ENCODE measurements around the gene NOTCH3.

Gene NOTCH3

DNA sequence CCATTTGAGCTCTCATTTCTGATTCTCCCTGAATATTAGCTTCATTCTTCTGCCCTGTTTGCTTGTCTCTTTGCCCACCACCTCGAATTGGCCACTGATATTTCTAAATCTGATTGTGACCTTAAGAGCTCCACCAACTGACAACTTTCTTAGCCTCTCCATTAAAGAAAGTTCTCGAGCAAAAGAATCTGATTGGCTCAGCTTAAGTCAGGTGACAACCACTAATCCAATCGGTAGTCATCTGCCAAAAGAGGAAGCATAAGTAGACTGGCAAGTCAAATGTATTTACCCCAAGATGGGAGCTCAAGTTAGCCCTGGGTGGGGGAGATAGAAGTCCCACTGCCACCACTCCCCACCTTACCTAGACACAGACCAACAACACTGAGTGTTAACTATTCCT, 41.5 kb downstream of the NOTCH3 start:
- DNase-seq, result no peak

DNA sequence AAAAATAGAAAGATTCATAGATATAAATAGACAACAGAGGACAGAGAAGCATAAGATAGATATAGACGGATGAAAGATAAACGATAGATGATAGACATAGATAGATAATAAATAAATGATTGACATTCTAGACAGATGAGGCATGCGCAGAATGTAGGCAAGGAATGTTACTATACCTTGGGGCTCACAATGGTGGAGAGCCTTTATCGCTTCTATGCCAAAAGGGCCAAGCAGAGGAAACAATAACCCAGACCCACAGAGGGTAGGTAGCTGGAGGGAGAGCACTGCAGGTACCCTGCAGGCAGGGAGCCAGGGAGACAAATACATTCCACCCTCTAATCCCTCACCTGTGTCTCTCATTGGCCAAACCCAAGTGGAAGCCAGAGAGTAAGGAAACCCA, 44.4 kb downstream of the NOTCH3 start:
- no peak for DNase-seq

DNA sequence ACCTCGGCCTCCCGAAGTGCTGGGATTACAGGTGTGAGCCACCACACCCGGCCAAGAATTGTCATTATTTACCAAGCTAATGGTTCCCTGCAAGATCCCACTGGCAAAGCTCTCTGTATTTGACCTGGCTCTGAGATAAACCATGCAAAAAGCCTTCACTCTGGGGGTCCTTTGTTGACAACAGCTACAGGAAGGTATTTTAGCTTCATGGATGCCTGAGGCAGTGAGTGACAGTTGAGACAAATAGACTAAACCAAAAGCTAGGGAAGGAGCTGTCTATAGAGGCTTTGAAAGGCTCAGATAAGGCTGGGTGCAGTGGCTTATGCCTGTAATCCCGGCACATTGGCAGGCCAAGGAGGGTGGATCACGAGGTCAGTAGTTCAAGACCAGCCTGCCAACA, 45.5 kb downstream of the NOTCH3 start:
- no peak for DNase-seq

DNA sequence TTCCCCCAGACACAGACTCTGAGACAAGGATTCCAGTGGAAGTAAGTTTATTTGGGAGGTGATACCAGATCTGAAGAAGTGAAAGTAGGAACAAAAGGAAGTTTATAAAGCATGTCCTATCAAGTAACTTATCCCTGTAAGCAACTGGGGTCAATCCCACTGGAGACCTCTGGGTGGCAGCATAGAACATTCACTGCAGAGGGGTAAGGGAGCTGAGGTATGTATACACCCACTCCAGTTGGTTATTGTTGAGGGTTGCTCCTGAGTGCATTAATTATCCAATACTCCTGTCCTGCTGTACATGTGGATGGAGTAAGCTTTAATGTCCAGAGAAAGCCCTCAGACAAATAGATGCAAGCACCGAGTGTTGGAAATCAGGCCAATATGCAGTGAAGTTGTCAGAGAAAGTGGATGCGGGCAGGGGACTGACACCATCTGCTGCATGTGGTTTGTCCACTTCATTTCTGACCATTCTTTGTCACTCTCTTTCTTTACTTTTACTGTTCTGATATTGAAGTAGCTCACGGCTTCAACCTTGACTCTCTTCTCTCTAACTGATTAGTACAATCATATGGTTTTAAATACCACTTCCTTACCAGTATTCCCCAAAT, 46.7 kb downstream of the NOTCH3 start:
- peak; percentile 41 for DNase-seq

DNA sequence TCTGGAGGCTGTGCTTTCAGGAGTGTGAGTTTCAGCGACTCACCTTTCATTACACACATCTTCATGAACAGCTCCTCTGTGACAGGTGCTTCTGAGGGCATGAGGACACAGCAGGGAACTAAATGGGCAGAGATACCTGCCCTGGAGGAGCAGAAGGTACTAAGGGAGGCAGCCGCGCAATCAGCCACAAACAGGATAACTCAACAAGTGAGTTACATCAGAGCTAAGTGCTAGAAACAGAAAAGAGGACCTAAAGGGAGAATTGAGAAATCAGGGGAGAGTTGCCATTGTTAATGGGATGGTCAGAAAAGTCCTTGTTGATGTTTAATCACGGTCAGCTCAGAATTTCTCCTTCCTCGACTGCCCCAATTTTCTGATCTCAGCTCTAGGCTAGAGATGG, 51.1 kb downstream of the NOTCH3 start:
- DNase-seq, result no peak

DNA sequence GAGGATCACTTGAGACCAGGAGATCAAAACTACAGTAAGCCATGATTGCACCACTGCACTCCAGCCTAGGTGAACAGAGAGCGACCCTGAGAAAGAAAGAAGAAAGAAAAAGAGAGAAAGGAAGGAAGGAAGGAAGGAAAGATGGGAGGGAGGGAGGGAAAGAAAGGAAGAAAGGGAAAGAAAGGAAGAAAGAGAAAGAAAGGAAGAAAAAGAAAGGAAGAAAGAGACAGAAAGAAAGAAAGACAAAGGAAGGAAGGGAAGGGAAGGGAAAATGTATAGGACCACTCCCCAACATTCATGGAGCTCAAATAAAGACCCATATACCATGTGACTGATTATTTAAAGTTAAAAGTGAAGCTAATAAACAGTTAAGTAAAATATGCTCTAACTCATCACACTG, 53.7 kb downstream of the NOTCH3 start:
- DNase-seq, result no peak

DNA sequence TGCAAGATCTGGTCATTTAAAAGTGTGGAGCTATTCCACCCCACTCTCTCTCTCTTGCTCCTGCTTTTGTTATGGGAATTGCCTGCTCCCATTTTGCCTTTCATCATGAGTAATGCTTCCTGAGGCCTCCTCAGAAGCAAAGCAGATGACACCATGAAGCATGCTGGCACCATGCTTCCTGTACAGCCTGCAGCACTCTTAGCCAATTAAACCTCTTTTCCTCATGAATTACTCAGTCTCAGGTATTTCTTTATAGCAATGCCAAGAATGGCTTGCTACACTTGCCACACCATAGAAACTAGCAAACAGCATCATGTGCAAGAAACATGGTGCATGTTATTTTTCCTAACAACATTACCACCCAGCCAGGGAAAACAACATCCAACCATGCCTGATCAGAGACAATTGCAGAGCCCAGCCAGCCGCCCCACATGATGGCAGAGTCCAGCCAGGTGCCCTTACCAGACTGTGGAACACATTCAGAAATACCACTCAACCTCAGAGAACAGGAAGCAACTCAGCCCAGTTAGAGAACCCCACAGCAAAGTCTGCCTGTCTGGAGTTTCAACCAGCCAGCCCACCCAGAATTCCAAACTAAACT, 56.6 kb downstream of the NOTCH3 start:
- no peak for DNase-seq

DNA sequence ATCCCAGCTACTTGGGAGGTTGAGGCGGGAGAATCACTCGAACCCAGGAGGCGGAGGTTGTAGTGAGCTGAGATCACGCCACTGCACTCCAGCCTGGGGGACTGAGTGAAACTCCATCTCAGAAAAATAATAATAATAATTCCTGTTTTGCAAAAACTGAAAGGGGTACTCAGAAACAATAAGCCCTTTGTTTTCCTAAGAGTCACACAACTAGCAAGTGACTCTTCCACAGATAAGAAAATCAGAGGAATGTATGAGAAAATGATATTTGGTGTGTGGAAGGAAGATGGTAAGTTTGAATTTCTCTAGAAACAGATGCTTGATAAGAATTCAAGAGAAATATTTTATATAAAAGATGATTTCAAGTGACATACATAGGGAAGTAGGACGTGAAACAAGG, 58.5 kb downstream of the NOTCH3 start:
- DNase-seq, result no peak

DNA sequence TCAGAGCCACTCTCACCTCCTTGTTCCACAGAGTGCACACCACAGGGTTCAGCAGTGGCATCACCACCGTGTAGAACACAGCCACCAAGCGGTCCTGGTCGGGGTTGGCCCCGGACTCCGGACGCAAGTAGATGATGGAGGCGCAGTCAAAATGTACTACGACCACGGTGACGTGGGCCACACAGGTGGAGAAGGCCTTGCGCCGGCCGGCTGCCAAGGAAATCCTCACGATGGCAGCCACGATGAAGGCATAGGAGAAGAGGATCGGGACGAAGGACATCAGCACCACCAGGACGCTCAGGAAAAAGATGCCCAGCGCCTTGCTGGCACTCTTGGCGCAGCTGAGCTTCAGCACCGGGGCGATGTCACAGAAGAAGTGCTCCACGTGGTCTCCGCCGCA, 59.7 kb downstream of the NOTCH3 start:
- DNase-seq, result no peak

- DNase-seq, result no peak
Measured at GRCh38 chr19:15138427-15138826, 62.4 kb downstream of the NOTCH3 start.

DNA sequence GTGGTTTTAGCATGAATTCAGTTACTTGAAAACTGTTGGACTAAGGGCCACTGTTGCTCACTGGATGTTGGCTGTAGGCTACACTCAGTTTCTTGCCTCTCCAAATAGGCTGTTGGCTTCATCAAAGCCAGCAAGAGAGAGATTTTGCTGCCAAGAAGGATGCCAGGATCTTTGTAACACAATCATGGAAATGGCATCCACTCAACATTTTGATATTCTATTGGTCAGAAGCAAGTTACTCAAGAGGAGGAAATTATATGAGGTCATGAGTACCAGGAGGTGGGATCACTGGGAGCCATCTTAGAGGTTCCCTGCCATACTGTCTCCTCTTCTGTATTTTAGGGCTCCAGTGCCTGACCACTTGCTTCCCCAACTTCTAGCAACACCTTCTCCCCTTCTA, 63.0 kb downstream of the NOTCH3 start:
- DNase-seq, result no peak

DNA sequence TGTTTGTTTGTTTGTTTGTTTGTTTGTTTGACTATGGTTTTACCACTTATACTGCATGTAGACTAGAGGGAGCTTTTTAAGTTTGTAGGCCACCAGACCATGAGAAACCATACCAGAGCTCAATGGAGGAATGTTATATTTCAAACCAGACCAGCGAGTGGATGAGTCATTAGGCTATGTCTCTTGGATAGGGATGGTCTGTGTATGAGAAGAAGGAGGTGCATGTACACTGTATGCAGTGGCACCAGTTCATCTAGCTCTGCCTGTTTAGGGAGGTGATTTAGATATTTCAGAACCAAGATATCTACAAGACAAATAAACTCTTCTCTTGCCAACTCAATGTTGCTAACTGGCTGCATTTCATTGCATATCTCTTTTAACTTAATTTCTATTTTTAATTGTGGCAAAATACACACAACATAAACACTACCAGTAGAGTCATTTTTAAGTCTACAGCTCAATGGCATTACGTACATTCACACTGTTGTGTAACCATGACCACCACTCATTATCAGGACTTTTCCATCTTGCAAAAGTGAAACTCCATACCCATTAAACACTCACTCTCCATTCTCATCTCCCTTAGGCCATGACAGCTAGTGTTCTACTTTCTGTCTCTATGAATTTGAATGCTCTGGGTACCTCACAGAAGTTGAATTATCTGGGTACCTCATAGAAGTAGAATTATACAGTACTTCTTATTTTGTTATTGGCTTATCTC, 64.4 kb downstream of the NOTCH3 start:
- DNase-seq, result no peak

DNA sequence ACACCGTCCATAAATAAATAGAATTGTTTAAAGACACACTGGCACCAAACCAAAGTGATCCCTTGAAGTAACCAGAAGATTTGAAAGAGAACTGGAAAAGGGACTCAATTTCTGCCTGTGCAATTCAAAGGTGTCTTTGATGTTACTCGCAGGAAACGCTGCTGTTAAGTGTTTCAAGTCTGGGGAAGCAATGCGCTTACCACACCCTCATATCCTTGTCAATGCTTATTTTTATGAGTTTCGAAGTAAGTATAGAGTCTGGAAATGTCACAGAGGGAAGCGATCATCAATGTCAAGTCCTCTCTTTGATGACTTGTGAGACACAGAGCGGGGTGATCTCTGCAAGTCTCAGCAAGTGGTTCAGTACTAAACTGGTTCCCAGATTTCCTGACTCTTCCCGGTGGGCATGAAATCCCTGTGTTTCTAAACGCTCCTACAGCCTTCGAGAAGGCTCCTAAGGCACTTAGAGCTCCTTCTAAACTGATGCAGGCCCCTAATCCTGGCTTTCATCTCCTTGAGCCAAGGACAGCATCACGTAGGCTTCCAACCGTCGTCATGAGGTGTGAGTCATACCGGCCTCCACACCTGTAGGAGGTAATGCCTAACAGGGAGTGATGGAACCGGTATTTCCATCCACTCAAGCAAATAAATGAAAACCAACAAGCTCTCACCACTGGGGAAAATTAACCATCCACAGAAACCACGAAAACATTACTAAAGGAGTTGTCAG, 70.8 kb downstream of the NOTCH3 start:
- peak; percentile 63 for DNase-seq

- no peak for DNase-seq
Measured at GRCh38 chr19:15128162-15128770, 72.5 kb downstream of the NOTCH3 start.

DNA sequence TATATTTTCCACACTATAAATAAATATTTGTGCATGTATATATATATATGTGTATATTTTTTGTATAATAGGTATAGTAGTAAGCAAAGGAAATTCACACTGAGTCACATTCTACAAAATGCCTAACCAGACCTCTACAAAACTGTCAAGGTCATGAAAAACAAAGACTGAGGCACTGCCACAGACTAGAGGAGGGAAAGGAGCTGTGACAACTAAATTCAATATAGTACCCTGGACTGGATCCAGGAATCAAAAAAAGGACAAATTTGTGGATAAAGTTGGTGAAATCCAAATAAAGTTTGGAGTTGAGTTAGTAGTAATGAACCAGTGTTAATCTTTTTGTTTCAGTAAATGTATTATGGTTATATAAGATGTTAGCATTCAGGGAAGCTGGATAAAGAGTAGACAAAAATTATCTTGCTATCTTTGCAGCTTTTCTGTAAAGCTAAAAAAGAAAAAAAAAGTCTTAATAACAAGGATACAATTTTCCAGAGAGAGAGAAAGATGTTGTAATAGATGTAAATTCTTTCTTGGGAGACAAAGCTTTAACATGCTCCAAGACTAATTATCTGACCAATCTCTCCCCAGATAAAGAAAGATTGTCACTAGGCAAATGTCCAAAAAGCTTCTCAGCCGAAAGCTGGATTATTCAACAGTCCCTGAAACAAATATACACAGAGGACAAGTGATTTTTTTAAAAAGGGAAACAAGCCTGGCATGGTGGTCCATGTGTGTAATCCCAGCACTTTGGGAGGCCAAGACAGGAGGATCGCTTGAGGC, 74.5 kb downstream of the NOTCH3 start:
- DNase-seq, result no peak

- peak; percentile 99 for DNase-seq
Measured at GRCh38 chr19:15125232-15126067, 75.3 kb downstream of the NOTCH3 start.

GRCh38 chr19:15124572-15125231, 76.1 kb downstream of the NOTCH3 start:
- DNase-seq, result no peak

GRCh38 chr19:15123900-15124299, 76.9 kb downstream of the NOTCH3 start:
- DNase-seq, result no peak

DNA sequence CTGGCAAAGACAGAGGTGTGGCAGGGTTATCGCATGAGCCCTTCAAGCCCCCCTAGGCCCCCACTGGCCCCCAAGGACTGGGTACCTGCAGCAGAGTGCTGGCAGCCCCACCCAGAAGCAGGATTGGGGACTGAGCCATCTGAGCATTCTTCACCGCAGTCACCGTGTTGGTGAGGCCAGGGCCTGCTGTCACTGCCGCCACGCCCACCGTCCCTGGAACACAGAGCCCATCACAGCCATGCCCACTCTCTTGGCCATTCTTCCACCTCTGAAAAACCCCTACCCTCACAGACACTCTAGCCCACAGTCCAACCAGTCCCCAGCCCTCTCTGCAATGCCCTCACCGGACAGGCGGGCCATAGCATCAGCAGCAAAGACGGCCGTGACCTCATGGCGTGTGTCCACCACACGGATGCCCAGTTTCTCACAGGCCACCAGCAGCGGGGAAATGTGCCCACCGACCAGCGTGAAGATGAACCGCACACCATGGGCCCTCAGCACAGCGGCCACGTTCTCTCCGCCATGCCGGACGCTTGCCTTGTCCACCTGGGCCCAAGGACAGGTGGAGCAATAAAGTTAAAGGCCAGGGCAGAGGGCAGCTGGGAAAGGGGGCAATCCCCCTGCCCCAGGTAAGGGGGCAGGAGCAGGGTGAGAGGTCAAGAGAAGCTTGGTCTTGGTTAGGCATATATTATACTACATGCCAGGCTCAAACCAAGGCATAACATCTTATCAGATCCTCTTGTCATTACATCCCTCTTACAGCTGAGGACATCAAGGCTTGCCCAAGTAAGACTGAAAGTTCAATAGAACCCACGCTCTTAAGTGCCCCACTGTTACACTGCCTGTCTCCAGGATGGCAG, 77.5 kb downstream of the NOTCH3 start:
- no peak for DNase-seq

Measured in stimulated activated CD4-positive, alpha-beta T cell treated with anti-CD3 and anti-CD28 coated beads, Interleukin-1b, Interleukin-23, amount 100 ng/mL, for 48 hours (primary cell).